Stimulated activated CD4-positive, alpha-beta T cell treated with anti-CD3 and anti-CD28 coated beads, Interleukin-15, amount 100 ng/mL, for 48 hours (primary cell): ENCODE measurements around the gene MTHFD2.
A peak's percentile ranks its signal among the peaks of the same experiment; 100 is the strongest.
"Not testable (repeated sequence)": the region's sequence is repeated elsewhere in the genome, so short reads cannot be mapped to it uniquely, and the experiment has no call there.

Experiments
- DNase-seq, 2 donors: peaks; one replicate each; pipeline ENCODE4 v3.0.0-alpha.2; 2020; ENCODE audit warnings: low read depth in 2 of 2

MTHFD2 gene

DNA sequence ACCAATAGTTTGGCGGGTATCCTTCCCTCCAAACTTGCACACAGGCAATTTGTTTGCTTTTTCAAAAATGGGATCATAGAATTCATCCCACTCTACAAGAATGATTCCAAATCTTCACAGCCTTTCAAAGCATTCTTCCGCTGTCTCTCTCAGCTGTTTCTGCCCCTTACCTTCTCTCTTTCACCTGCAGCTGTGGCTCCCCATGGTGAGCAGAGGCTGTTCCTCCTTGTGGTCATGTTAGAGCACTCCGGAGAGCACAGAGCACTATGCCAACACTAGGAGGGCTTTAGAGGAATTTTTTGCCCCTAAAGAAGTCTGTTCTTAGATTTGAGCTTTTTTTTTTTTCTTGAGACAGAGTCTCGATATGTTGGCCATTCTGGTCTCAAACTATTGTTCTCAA lies 30.4 kb downstream of the MTHFD2 start:
- DNase-seq = no peak

DNA sequence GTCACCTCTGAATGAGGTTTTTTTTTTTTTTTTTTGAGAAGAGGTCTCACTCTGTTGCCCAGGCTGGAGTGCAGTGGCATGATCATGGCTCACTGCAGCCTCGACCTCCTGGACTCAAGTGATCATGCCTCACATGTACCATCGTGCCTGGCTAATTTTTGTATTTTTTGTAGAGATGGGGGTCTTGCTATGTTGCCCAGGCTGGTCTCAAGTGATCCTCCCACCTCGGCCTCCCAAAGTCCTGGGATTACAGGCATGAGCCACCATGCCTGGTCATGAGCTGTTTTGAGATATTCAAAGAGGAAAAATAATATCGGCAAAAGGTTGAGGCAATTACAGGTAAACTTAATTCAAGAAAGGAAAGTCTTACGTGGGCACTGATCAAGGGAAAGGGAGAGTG lies 31.4 kb downstream of the MTHFD2 start:
- not testable (repeated sequence) for DNase-seq

DNA sequence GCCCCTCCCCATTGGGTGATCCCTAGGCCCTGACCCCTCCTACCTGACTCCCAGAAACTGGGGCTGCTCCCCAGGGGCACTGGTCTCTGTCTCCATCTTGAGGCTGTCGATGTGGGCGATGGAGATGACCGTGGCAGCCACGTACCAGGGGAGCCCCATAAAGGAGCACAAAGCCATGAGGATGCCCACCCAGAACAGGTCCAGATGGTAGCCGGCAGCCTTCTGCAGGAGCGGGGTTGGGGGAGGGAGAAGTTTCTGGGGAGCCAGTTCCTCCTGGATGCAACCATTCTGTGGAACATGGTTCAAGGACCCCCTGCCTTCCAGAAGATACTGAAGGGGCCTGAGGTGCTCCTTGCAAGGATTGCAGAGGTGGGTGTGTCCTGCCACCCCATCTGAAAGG lies 34.0 kb downstream of the MTHFD2 start:
- DNase-seq = no peak

DNA sequence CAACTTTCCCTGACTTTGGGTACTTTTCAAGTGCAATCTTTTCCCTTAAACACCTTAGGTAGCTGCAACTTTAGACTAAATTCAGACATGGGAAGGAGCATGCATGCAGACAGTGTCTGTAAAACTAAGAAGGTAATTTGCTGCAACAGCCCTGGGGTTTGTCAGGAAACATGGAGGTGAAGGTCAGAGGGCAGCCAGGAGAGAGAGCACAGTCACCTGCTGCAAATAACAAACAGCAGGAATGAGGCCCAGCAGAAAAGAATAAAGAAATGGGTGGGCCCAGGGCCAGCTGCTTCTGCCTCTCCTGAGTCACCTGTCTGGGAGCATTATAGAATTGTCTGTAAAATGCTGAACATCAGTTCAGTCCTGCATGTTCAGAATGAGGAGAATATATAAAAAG lies 35.2 kb downstream of the MTHFD2 start:
- no peak for DNase-seq

DNA sequence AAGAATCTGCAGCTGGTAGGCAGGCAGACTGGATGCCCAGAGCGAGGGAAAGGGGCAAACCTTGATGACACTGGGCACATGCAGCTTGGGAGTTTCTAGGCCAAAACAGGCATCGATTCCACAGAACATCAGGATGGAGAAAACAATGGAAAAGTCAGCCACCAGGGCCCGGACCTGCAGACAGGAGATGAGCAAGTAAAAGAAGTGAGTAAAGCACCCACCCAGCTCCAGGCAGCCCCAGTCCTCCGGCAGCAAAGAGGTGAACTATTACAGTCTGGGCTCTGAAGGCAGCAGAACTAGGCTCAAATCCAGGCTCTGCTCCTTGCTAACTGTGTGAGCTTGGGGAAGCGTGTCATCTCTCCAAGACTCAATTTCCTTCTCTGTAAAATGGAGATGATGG lies 36.6 kb downstream of the MTHFD2 start:
- no peak for DNase-seq

DNA sequence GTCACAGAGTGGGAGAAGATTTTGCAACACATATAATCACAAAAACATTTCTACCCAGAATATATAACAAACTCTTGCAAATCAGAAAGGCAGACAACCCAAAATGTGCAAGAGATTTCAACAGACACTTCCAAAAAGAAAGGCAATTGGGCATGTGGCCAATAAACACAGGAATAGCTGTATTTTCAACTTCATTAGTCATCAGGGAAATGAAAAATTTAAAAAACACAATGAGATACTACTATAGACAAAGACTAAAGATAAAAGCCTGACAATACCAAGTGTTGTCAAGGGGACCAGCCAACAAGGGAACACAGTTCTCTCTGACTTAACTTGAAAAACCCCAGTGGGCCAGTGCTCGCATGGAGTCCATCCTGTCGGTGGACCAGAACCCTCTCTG lies 40.5 kb downstream of the MTHFD2 start:
- no peak for DNase-seq

DNA sequence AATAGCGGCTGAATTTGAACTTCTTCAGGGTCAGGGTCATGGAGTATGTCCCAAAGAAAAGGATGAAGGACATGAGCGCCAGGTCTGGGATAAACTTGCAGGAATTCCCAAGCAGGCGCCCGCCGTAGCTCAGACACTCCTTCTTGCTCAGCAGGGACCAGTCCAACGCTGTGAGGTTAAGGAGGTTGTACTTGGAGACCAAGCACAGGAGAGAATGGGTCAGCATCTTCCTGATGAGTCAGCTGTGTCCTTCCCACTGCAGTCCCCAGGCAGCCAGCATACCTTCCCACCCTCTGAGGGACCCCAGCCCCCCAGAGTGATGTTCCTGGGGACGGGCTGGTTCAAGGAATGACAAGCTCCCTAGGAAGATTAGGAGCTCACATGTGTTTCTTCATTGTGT lies 40.9 kb downstream of the MTHFD2 start:
- no peak for DNase-seq

DNA sequence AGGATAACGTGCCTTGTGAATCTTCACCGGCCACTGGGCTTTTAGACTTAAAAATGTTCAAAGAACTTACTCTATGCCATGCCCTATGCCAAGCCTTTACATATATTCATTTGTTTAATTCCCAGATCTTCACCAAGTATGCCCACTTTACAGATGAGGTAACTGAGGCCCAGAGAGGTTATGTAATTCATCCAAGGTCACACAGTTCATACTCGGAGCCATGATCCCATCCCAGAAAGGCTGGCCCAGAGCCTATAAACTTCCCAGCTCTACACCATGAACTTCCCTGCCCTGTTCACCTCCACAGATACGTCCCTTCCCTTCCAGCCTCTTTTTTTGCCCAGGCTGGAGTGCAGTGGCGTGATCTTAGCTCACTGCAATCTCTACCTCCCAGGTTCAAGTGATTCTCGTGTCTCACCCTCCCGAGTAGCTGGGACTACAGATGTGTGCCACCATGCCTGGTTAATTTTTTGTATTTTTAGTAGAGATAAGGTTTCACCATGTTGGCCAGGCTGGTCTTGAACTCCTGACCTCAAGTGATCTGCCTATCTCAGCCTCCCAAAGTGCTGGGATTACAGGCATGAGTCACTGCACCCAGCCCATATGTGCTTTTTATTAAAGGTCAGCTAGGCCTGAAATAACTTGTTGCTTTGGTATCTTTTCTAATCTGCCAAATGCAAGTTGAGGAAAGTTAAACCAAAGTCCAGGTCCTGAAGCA lies 44.1 kb downstream of the MTHFD2 start:
- DNase-seq = no peak

DNA sequence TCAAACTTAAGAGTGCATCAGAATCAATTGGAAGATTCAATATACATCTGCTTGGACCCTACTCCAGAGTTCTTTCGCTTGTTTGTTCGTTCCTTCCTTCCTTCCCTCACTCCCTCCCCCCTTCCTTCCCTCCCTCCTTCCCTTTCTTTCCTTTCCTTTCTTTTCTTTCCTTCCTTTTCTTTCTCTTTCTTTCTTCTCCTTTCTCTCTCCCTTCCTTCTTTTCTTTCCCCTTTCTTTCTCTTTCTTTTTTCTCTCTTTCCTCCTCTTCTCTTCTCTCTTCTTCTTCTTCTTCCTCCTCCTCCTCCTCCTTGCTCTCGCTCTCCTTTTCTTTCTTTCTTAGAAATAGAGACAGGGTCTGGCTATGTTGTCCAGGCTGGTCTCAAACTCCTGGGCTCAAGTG lies 45.9 kb downstream of the MTHFD2 start:
- DNase-seq = no peak

DNA sequence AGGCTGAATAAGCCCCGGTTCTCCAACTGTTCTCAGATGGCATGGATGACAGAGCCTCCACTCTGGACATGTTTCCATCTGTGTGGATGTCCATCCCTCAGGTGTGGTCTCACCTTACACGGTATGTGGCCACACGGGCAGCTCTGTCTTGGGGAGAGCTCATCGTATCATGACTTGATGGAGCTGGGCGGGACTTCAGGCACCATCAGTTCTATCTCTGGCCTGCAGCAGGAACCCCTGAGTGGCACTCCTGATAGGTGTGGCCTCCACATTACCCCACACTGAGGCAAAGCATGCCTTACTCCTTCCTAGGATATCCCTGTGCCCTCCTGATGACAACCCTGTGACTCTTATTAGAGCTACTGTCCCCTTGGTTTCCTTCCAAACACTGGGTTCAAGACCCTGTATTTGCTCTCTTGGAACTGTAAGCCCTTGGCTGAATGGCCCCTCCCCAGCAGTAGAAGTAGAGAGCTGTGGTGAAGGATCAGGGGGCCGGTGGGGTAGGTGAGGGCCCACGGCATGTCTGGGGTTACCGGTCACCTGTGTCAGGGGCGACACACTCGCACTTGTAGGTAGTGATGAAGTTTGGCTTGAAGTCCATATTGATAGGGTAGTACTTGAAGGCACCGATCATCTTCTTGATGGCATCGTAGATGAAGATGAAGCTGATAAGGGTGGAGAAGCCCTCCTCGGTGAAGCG lies 48.2 kb downstream of the MTHFD2 start:
- no peak for DNase-seq

DNA sequence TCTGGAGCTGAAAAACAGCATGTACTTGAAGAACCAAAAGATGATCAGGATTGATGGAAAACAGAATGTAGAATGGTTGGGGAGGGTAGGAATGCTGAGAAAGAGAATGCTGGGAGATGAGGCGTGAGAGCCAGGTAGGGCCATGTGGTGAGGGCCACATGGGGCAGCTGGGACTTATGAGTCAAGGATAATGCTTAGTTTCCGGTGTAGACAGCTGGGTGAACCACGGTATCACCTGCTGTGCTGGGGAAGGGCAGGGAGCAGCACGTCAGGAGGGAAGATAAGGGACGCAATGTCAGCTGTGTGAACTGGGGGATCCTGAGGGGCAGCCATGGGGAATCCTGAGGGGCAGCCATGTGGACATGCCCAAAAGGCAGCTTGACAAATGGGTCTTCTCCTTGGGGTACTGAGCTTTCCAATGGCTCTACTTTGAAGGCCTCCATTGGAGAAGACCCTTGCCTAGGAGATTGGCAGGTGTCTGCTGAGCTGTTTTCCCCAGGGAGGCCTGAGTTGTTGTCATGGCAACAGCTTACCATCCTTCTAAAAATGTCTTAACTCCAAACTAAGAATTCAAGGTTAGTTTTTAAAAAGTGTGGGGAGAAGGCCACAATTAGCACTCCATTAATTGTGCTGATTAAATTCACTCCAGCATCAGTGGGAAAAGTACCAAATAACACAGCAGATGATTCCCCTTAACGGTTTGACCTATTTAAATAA lies 51.1 kb downstream of the MTHFD2 start:
- DNase-seq = no peak

DNA sequence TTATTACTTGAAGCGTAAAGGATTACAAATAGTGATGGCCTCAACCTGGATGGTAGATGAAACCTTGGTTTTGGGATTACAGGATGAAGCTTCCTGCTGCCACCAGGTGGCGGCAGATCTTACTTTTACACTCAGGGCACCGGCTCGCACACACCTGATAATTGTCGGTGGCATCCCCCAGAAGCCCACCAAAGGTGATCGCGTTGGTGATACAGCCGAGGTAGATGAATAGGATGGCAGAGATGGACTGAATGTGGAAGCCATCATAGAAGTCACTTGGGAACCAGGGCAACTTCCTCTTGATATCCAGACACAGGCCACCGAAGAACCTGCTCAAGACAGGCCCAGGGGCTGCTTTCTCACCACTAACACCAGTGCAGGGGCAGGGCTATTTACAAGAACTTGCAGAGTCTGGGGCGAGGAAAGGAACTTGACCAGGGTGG lies 51.8 kb downstream of the MTHFD2 start:
- peak; percentile 13 to 31 for DNase-seq

DNA sequence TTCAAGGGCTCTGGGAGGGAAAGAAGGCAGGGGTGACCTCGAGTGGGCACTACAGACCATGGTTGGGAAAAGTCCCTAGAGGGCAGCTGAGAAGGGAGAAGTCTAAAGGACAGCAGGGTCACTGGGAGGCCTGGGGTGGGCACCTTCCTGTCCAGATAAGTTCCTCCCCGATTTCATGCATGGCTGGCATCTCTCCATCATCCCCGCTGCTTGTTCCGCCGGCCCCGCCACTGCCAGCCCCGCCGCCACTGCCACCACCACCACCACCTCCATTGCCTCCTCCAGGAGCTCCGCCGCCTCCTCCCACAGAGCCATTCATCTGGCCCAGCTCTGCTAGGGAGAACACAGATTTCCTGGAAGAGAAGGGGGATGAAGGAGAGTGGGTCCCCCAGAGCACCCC lies 53.6 kb downstream of the MTHFD2 start:
- DNase-seq = no peak

DNA sequence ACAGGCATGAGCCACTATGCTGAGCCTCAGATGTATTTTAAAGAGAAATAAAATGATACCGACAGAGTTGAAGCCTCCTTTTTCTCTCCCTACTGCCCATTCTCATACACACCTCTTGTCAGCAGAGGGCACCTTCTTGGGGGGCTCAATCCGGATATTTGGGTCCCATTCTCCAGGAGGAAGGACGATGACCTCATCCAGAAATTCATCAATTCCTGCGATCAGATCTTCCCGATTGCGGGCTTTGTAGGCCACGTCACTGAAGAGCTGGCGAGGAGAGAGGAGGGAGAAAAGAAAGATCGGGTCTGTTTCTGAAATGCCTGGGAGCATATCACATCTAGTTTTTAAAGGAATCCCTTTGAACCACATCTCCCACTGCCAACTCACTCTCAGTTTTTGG lies 54.4 kb downstream of the MTHFD2 start:
- DNase-seq = no peak

DNA sequence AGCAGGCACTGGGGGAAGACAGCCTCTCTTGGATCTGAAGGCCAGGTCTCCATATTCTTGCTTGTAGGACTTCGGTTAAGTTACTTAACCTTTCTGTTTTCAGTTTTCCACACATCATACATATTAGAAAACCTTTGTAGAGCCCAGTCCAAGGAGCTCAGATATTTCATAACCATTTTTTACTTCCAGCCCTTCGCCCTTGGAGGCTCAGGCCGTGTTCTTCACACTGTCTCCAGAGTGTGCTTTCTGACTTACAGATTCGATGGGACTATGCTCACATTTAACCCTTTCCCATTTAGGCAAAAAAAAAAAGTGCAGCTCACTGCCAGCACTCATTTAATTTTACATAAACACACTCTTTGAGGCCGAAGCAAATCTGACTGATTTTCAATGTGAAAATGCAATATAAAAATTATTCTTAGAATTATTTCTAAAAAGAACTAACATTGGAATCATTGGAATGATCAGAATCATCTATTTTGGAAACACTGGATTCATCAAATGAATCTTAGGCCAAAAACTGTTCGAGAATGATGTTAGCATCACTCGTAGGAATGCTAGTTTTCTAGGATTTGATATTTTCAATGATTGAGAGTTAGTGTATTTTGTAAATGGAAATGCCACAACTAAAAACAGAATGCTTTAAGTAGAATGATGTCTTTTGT lies 55.0 kb downstream of the MTHFD2 start:
- no peak for DNase-seq

DNA sequence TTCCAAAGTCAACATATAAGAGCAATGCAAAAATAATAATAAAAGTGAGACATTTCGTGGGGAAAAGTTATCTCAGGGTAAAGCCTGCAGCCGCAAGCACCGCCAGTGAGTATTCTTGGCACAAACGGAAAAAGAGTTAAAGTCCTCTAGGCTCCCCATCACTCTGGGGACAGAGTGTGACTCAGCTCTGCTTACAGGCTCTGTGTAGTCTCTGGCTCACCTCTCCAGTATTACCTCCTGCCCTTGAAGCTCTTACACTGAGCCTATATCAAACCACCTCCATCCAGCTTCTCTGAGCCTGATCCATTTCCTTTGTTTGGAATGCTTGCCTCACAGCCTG lies 55.5 kb downstream of the MTHFD2 start:
- DNase-seq = no peak

DNA sequence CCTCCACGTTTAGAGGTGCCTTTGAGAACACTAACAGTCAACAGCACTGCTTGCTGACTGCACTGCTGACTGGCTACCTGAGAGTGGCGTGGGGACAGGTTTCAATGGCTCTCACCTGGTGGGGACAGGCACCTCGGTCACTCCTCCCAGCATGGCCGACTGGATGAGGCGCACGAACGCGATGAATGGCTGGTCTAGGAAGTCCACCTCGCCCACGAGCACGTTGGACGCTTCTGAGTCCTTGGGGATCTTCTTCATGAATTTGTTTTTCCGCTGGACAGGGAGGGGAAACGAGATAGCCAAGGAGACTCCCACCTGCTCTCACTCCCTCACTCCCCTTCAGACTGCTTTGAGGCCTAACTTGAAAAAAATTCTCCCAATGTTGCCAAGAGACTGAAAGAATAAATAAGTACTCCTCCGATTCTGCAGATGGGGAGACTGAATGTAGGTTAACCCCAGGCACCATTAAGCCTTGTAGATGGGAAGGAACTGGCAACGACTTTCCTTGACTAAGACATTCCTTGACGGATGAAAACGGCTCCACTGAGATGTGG lies 57.3 kb downstream of the MTHFD2 start:
- no peak for DNase-seq

DNA sequence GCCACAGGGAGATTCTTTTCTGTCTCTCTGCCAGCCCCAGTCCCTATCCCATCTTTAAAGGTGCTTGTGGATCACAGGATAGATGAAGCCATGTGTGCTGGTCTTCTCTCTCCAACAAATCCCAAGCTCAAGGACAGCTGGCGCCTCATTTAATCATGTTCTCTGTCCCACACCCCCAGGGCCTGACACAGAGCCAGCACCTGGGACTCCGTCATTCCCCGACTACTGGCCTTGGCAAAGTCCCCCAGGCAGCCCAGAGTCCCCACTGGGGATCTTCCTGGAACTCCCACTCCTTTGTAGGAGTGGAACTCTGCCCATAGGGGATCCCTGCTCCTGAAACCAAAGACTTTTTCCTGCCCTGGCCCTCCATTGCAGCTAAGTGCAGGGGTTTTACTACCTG lies 60.8 kb downstream of the MTHFD2 start:
- DNase-seq = no peak

DNA sequence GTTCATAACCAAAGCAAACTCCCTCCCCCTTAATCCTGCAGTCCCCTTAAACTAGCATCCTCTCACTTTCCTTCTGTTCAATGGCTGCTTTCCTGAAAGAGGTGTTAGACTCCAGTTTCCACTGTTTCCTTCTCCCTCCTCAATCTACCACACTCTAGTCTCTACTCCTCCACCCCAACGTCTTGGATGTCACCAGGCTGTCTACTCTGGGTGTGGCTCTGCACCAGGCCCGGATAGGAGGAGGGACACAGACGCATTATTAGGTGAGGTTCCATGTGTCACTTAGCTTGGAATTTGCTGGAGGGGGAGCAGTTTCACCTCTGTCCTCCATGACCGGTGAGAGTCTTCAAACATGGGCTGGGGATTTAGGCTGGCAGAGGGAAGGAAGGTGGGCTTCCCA lies 61.3 kb downstream of the MTHFD2 start:
- DNase-seq = no peak

DNA sequence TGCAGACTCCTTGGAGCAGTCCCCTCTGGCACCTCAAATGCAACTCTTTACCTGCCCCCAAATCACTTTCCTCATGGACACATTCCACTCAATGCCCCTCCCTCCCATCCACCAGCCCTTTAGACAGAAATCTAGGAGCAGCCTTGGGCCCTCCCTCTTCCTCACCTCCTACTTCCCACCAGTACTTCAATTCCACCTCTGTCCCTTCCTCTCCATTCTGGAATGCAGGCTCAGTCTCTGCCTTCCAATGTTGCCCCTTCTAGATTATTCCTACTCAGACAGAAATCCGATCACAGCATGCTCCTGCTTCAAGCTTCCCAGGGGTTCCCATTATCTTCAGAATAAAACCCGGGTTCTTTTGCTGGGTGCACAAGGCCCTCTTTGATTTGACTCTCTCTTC lies 62.1 kb downstream of the MTHFD2 start:
- DNase-seq = no peak

DNA sequence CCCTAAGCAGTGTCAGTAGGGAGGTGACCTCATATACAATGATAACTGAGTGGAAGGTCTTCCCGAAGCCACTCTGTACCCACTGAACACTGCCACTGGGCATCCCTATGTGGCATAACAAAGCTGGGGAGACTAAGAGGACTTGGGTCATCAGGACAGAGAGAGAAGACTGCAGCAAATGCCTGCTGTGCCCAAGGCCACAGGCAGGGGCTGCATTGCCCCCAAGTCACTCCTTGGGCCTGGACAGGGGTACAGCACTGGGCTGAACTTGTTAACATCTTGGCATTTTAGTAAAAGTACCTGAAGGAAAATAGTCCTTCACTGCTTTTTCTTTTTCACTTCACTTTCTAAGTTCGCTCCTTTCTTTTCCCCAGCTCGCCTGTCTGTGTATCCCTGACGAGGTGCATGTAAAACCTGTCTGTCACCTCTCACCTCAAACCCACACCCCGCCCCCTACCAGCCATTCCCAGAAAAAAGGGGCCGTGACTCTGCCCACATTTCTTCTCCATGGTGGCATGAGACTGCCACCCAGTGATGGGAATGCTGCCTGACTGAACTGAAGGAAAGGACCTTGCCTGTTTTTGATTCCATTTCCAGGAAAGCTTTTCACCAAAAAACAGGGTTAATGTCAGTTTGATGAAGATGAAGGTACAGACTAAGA lies 62.9 kb downstream of the MTHFD2 start:
- DNase-seq = no peak

DNA sequence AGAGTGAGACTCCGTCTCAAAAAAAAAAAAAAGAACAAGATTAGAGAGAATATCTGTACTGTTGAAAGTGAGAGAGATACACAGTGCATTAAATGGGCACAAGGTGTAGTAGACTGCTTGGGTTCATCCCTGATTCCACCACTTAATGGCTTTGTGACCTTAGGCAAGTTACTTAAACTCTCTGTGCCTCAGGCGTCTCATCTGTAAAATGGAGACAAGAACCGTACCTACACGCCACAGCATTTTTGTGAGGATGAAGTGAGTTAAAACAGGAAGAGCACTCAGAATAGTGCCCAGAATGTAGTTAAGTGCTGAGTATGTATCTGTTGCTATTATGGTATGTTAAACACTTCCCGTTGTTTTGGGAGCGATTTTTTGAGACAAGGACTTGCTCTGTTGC lies 64.3 kb downstream of the MTHFD2 start:
- DNase-seq = no peak
